Left renal pelvis (tissue), 4 donors: ENCODE results near the gene PIK3CG. TPM values are rescaled to one million over a fixed set of nuclear protein-coding genes. Genes with fewer than 3 reads are reported as not detected.
A peak's percentile ranks its signal among the peaks of the same experiment; 100 is the strongest.

Experiments used
- DNase-seq, 4 donors: peaks; one replicate each; pipeline ENCODE4 v3.0.0-alpha.2; 2013; ENCODE audit warnings: low read depth in 4 of 4, low spot score in 3 of 4
- polyA plus RNA-seq, 4 donors: library from polyadenylated mRNA; unstranded; fragments of 120-200 nt; gene quantifications; one replicate each; pipeline ENCODE4 v1.2.1, GENCODE V29; 2013; ENCODE audit not compliant: insufficient read length in 4 of 4

PIK3CG gene
- polyA plus RNA-seq, 4 donors, result 2.4 to 3.1 (median 2.7) TPM

- no peak for DNase-seq
Measured at GRCh38 chr7:106855540-106856132, 9.4 kb upstream of the PIK3CG start.

DNA sequence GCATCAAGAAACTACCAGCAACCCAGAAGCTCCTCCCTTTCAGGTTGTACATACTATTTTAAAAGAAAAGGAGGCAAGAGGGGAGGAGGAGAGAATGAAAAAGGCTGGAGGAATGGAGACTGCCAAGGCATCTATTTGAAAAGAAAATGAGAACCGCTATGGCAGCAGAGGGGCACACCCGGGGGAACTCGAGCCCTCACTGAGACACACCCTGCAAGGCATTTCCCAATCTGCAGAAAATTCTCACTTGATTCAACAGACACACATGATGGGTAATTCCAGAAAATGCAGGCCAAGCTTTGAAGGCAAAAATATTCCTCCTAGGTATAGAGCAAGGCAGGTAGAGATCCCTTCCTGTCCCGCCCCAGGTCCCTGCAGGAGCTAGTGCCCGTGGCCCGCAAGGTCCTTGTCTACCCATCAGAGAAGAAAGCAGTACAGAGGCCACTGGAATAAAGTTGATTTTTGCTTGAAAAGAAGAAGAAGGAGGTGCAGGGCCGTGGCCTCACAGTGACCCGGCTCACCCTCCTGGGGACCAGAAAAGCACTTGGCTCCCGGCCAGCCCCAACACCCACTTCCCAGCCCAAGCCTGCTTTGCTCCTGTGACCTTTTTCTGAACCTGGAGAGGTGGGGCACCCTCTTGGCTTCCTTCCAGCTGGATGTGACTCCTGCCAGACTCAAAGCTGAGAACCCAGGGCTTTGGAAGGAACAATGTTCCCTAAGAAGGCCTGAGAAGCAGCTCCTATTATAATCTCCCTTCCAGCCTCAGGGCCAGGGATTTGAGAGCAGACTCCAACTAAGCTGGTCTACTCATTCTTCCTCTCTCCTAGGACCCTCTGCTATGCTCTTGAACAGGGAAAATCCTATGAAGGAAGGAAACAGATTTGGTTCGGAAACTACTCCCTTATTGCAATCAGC, 6.2 kb upstream of the PIK3CG start:
- DNase-seq, result peak in 1 of 4 donors; percentile 18

- no peak for DNase-seq
Measured at GRCh38 chr7:106862317-106863089, 2.6 kb upstream of the PIK3CG start.

DNA sequence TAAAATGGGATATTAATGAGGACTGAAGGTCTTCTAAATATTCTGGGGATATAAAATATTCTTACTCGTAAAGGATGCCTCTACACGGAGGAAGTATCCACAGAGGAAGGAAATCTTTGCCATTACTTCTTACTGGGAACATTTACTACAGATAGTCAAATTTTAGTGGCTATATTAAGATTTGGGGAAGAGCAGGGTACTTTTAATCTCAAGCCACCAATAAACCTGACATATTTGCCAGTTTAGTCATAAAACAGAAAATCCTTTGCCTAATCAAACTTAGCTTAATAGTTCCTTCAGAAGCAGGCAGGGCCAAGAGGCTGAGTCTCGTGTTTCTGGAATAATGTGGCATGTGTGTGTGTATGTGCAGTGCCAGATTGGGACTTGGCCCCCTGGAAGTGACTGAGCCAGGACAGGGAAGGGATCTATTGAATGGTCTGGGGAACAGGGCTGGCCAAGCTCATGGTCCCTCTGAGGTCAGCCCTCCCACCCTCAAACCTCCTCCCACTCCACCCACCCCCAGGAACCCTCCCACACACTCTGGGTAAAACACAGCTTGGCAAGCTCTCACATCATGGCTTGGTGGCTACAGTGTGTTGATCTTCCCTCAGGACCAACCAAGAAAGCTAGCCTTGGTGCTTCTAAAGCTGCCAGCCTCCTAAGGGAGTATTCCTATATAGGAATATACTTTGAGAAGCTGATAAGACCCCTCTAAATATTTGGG, 1.6 kb upstream of the PIK3CG start:
- DNase-seq, result no peak

GRCh38 chr7:106864298-106865081, 592 bp upstream of the PIK3CG start:
- DNase-seq, result no peak

GRCh38 chr7:106866298-106867281, 1.5 kb downstream of the PIK3CG start:
- DNase-seq, result no peak

DNA sequence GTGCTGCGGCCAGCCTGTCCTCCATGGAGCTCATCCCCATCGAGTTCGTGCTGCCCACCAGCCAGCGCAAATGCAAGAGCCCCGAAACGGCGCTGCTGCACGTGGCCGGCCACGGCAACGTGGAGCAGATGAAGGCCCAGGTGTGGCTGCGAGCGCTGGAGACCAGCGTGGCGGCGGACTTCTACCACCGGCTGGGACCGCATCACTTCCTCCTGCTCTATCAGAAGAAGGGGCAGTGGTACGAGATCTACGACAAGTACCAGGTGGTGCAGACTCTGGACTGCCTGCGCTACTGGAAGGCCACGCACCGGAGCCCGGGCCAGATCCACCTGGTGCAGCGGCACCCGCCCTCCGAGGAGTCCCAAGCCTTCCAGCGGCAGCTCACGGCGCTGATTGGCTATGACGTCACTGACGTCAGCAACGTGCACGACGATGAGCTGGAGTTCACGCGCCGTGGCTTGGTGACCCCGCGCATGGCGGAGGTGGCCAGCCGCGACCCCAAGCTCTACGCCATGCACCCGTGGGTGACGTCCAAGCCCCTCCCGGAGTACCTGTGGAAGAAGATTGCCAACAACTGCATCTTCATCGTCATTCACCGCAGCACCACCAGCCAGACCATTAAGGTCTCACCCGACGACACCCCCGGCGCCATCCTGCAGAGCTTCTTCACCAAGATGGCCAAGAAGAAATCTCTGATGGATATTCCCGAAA, 2.7 kb downstream of the PIK3CG start:
- DNase-seq, result no peak

GRCh38 chr7:106868364-106868763, 3.3 kb downstream of the PIK3CG start:
- no peak for DNase-seq

DNA sequence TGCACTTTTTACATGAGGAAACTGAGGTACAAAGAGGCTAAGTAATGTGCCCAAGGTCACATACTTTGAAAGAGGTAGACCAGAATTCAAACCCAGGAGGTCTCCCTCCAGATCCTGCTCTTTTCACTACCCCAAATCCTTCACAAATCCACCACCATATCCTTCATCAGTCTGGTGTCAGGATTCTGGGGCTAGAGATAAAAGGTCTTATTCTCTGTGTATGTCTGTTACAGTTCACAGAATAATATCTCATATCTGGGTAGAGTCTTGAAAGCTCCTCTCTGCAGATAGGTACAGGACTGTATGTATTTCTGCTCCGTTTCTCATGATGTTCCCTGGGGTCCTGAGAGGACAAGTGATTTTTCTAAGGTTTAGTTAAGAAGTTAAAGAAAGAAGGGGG, 4.9 kb downstream of the PIK3CG start:
- DNase-seq, result no peak

GRCh38 chr7:106870528-106870927, 5.4 kb downstream of the PIK3CG start:
- no peak for DNase-seq

- no peak for DNase-seq
Measured at GRCh38 chr7:106870983-106871410, 5.9 kb downstream of the PIK3CG start.

- DNase-seq, result no peak
Measured at GRCh38 chr7:106871793-106872571, 6.9 kb downstream of the PIK3CG start.

DNA sequence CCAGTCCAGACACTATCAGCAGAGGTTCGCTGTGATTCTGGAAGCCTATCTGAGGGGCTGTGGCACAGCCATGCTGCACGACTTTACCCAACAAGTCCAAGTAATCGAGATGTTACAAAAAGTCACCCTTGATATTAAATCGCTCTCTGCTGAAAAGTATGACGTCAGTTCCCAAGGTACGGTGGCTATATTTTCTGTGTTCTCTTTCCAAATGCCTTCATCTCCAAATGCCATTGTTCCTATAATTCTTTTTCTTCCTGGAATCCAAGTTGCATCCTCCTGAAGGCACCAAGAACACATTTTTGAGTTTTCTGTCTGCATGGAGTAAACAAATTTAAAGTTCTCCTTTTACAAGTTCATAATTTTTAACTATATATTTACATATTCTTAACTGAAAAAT, 7.7 kb downstream of the PIK3CG start:
- no peak for DNase-seq

DNA sequence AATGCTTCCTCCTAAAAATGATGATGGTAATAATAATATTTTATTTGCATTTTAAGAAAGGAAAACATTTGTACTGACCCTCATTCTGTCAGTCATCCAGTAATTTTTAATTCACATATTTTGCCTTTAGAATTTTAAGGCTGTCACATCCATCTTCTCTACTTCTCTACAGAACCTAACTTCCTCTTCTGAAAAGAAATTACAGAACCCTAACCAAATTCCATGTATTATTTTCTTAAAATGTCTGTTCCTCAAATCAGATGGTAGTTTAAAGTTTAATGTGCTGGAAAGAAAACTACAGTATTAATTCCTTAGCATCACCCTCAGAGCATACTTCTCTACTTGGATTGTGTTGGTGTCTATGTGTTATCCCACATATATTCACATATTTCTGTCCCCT, 9.0 kb downstream of the PIK3CG start:
- no peak for DNase-seq

DNA sequence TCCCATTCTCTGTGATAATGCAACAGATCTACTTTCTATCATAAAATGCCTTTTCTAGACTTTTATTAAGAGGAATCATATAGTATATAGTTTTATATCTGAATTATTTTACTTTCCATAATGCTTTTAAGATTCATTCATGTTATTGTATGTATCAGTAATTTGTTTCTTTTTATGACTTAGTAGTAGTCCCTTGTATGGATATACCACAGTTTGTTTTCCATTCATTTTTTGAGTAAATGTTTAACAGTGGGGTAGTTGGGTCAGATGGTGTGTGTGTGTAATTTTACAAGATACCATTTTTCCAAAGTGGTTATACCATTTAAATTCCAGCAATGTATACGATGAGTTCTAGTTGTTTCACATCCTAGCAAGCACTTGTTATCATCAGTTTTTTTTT, 10.4 kb downstream of the PIK3CG start:
- no peak for DNase-seq

- DNase-seq, result no peak
Measured at GRCh38 chr7:106878748-106879439, 13.8 kb downstream of the PIK3CG start.

GRCh38 chr7:106881984-106882383, 16.9 kb downstream of the PIK3CG start:
- no peak for DNase-seq
